Measurements from ENCODE around the gene PHACTR3.

PHACTR3 gene

DNA sequence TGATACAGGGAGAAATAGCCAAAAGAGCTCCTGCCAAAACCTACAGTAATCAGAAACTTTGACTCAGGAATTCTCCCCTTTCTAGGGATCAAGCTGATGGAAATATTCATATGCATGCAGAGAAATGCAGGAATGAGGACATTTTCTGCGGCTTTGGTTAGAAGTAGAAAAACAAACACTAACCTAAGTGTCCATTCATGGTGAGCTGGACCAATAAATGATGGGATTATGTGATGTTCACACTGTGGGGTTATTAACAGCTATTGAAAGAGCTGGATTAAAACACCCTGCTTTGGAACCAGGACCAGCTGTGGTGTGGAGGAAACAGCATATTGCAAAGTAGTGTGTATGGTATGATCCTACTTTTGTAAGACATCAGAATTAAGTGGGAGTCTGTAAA lies 186.0 kb downstream of the PHACTR3 start:
- H3K9me3 ChIP-seq: no peaks in the 10 kb centered on the region
- TF ChIP-seq, protein P1, sequence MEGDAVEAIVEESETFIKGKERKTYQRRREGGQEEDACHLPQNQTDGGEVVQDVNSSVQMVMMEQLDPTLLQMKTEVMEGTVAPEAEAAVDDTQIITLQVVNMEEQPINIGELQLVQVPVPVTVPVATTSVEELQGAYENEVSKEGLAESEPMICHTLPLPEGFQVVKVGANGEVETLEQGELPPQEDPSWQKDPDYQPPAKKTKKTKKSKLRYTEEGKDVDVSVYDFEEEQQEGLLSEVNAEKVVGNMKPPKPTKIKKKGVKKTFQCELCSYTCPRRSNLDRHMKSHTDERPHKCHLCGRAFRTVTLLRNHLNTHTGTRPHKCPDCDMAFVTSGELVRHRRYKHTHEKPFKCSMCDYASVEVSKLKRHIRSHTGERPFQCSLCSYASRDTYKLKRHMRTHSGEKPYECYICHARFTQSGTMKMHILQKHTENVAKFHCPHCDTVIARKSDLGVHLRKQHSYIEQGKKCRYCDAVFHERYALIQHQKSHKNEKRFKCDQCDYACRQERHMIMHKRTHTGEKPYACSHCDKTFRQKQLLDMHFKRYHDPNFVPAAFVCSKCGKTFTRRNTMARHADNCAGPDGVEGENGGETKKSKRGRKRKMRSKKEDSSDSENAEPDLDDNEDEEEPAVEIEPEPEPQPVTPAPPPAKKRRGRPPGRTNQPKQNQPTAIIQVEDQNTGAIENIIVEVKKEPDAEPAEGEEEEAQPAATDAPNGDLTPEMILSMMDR (IDR thresholded peaks at IDR 0.05): no peak
- H3K27me3 ChIP-seq: no peaks in the 10 kb centered on the region
- peaks cover 14 to 20% of the 10 kb centered on the region in 2 experiments for H3K4me1 ChIP-seq (ENCODE audit: control insufficient read depth in 1 of 2, insufficient read depth in 1 of 2, low read depth in 1 of 2, low read length in 1 of 2)
- H3K4me3 ChIP-seq (ENCODE audit: low read depth in 1 of 2, low read length in 1 of 2): no peak overlapping the region
- no peaks in the 10 kb centered on the region for H3K36me3 ChIP-seq
- H3K27ac ChIP-seq: no peak overlapping the region

DNA sequence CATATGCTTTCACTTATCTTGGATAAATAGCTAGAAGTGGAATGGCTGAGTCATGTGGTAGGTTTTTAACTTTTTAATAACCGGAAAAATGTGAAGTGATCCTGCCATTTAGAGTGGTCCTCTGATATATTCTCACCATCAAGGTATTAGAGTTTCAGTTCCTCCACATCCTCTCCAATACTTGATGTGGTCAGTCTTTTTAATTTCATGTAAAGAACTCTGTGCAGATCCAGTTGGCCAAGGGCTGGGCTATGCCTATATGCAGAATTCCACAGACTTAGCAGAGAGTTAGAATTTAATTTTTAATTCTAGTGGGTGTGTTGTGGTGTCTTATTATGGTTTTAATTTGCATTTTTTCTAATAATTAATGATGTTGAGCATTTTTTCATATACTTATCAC lies 188.0 kb downstream of the PHACTR3 start:
- no peaks in the 10 kb centered on the region for H3K36me3 ChIP-seq
- H3K27ac ChIP-seq: no peak overlapping the region
- peaks cover 4 to 5% of the 10 kb centered on the region in 2 experiments for H3K4me1 ChIP-seq (ENCODE audit: control insufficient read depth in 1 of 2, insufficient read depth in 1 of 2, low read depth in 1 of 2, low read length in 1 of 2)
- H3K4me3 ChIP-seq (ENCODE audit: low read depth in 1 of 2, low read length in 1 of 2): no peak overlapping the region
- no peaks in the 10 kb centered on the region for H3K27me3 ChIP-seq
- no peaks in the 10 kb centered on the region for H3K9me3 ChIP-seq
- TF ChIP-seq, protein P1 (IDR thresholded peaks at IDR 0.05): no peak

DNA sequence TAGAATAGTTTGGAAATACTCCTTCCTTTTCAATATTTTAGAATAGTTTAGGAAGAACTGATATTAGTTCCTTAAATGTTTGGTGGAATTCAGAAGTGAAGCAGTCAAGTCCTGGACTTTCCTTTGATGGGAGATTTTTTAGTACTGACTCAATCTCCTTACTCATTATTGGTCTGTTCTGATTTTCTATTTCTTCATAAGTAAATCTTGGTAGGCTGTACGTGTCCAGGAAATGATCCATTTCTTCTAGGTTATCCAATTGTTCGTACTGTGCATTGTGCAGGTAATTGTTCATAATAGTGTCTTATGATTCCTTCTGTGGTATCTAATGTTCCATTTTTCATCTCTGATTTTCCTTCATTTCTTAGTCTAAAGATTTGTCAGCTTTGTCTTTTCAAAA lies 190.2 kb downstream of the PHACTR3 start:
- no peaks in the 10 kb centered on the region for H3K9me3 ChIP-seq
- no peak overlapping the region for H3K27ac ChIP-seq

DNA sequence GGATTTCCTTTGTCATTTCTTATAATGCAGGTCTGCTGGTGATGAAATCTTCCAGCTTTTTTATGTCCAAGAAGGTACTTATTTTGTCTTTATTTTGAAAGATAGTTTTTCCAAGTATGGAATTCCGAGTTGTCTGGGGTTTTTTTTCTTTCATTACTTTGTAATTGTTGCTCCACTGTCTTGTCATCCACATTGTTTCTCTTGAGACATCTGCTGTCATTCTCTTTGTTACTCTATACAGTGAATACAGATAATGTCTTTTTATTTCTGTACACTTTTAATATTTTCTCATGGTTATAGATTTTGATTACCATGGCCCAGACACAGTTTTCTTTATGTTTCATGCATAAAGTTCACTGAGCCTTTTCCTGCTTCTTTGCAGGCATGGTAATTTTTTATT lies 196.0 kb downstream of the PHACTR3 start:
- H3K4me1 ChIP-seq (ENCODE audit: control insufficient read depth in 1 of 2, insufficient read depth in 1 of 2, low read depth in 1 of 2, low read length in 1 of 2): no peaks in the 10 kb centered on the region
- TF ChIP-seq, protein P1 (IDR thresholded peaks at IDR 0.05): no peak
- peaks cover 3% of the 10 kb centered on the region for H3K9me3 ChIP-seq
- peaks cover 16% of the 10 kb centered on the region for H3K27me3 ChIP-seq
- no peak overlapping the region for H3K4me3 ChIP-seq (ENCODE audit: low read depth in 1 of 2, low read length in 1 of 2)
- H3K36me3 ChIP-seq: no peaks in the 10 kb centered on the region
- H3K27ac ChIP-seq: no peak overlapping the region

More for the DNA sequence above, 190.2 kb downstream of the PHACTR3 start:
- no peaks in the 10 kb centered on the region for H3K27me3 ChIP-seq
- TF ChIP-seq, protein P1 (IDR thresholded peaks at IDR 0.05): no peak
- H3K36me3 ChIP-seq: no peaks in the 10 kb centered on the region
- H3K4me1 ChIP-seq (ENCODE audit: control insufficient read depth in 1 of 2, insufficient read depth in 1 of 2, low read depth in 1 of 2, low read length in 1 of 2): no peaks in the 10 kb centered on the region
- H3K4me3 ChIP-seq (ENCODE audit: low read depth in 1 of 2, low read length in 1 of 2): no peak overlapping the region

DNA sequence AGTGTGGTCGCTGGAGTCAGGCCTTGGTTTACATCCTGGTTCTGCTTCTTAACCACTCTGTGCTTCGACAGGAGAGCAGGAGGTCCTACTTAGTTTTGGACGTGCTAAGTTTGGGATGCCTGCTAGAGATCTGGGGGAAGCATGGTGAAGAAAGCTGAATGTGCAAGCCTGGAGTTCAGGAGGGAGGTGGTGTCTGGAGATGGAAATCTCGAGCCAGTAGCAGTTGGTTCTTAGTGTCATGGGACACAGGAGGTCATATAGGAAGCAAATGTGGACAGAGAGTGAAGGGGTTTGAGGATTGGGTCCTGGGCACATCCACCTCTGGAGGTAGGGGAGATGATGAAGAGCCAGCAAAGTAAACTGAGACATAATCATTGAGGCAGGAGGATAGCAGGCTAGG lies 197.7 kb downstream of the PHACTR3 start:
- no peak overlapping the region for H3K27ac ChIP-seq
- H3K4me1 ChIP-seq (ENCODE audit: control insufficient read depth in 1 of 2, insufficient read depth in 1 of 2, low read depth in 1 of 2, low read length in 1 of 2): no peaks in the 10 kb centered on the region
- TF ChIP-seq, protein P1 (IDR thresholded peaks at IDR 0.05): no peak
- no peaks in the 10 kb centered on the region for H3K36me3 ChIP-seq
- no peak overlapping the region for H3K4me3 ChIP-seq (ENCODE audit: low read depth in 1 of 2, low read length in 1 of 2)
- H3K9me3 ChIP-seq: peaks cover 3% of the 10 kb centered on the region
- H3K27me3 ChIP-seq: peaks cover 16% of the 10 kb centered on the region
